ENCODE data around the gene NMB.
A peak's percentile ranks its signal among the peaks of the same experiment; 100 is the strongest.

NMB gene

DNA sequence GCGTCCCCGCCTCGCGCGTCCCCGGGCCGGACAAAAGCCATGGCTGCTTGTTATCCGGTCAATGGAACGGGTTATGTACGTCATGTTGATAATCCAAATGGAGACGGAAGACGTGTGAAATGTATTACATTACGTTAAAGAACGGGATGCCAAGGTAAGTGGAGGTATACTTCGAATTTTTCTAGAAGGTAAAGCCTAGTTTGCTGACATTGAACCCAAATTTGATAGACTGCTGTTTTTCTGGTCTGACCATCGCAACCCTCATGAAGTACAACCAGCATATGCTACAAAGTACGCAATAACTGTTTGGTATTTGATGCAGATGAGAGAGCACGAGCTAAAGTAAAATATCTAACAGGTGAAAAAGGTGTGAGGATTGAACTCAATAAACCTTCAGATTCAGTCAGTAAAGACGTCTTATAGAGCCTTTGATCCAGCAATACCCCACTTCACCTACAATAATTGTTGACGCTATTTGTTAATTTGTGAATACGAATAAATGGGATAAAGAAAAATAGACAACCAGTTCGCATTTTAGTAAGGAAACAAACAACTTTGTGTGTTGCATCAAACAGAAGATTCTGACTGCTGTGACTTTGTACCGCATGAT, 23.7 kb downstream of the NMB start:
- no peak for DNase-seq (ENCODE audit: low read depth in 1 of 2, low spot score in 1 of 2)
- Histone ChIP-seq H3K4me3 (replicated peaks; ENCODE audit: insufficient read depth, low read length) (peak overlapping the region; percentile 62), H3K27me3 (ENCODE audit: insufficient read depth, poor library complexity, severe bottlenecking) (no peaks in the 10 kb centered on the region), H3K27ac (replicated peaks) (0 out of 2 replicates have a peak overlapping the region, but pooled peaks have one; percentile 18)
- TF ChIP-seq POLR2AphosphoS5 (IDR thresholded peaks at IDR 0.05; ENCODE audit: low read depth) (no peak), CTCF (IDR thresholded peaks at IDR 0.05; ENCODE audit: insufficient read depth, low read length) (no peak), GABPA (IDR thresholded peaks at IDR 0.05; ENCODE audit: low read depth) (no peak), SPI1 (IDR thresholded peaks at IDR 0.05; ENCODE audit: borderline replicate concordance, low read depth) (no peak)
- TF ChIP-seq, protein P1, sequence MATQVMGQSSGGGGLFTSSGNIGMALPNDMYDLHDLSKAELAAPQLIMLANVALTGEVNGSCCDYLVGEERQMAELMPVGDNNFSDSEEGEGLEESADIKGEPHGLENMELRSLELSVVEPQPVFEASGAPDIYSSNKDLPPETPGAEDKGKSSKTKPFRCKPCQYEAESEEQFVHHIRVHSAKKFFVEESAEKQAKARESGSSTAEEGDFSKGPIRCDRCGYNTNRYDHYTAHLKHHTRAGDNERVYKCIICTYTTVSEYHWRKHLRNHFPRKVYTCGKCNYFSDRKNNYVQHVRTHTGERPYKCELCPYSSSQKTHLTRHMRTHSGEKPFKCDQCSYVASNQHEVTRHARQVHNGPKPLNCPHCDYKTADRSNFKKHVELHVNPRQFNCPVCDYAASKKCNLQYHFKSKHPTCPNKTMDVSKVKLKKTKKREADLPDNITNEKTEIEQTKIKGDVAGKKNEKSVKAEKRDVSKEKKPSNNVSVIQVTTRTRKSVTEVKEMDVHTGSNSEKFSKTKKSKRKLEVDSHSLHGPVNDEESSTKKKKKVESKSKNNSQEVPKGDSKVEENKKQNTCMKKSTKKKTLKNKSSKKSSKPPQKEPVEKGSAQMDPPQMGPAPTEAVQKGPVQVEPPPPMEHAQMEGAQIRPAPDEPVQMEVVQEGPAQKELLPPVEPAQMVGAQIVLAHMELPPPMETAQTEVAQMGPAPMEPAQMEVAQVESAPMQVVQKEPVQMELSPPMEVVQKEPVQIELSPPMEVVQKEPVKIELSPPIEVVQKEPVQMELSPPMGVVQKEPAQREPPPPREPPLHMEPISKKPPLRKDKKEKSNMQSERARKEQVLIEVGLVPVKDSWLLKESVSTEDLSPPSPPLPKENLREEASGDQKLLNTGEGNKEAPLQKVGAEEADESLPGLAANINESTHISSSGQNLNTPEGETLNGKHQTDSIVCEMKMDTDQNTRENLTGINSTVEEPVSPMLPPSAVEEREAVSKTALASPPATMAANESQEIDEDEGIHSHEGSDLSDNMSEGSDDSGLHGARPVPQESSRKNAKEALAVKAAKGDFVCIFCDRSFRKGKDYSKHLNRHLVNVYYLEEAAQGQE (IDR thresholded peaks at IDR 0.05; ENCODE audit: insufficient replicate concordance, low read depth): no peak

- peak overlapping the region; percentile 62 for H3K4me3 ChIP-seq (replicated peaks; ENCODE audit: insufficient read depth, low read length)
- H3K27ac ChIP-seq (replicated peaks): peak overlapping the region; percentile 70
- TF ChIP-seq, protein P1 (IDR thresholded peaks at IDR 0.05; ENCODE audit: insufficient replicate concordance, low read depth): no peak
- no peaks in the 10 kb centered on the region for H3K27me3 ChIP-seq (ENCODE audit: insufficient read depth, poor library complexity, severe bottlenecking)
- peak; percentile 35 to 77 for DNase-seq (ENCODE audit: low read depth in 1 of 2, low spot score in 1 of 2)
These were observed 24.4 kb downstream of the NMB start for GRCh38 chr15:84633311-84634227.

DNA sequence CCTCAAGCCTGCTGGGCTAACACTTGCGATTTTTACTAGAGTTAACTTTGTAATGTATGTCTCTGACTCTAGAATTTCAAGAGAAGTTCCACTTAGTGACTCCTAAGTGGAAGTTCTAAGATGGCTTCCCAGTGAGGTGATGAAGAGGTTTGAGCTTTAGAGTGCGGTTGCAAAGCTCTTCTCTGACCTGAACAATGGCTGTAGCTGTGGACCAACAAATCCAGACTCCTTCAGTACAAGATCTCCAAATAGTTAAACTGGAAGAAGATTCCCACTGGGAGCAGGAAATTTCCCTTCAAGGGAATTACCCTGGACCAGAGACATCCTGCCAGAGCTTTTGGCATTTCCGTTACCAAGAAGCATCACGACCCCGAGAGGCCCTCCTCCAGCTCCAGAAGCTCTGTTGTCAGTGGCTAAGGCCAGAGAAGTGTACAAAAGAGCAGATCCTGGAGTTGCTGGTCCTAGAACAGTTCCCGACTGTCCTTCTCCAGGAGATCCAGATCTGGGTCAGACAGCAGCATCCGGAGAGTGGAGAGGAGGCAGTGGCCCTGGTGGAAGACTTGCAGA, 26.2 kb downstream of the NMB start:
- DNase-seq (ENCODE audit: low read depth in 1 of 2, low spot score in 1 of 2): no peak
- Histone ChIP-seq H3K27ac (replicated peaks) (peak overlapping the region; percentile 77), H3K27me3 (ENCODE audit: insufficient read depth, poor library complexity, severe bottlenecking) (no peaks in the 10 kb centered on the region), H3K4me3 (replicated peaks; ENCODE audit: insufficient read depth, low read length) (peak overlapping the region; percentile 66)
- TF ChIP-seq CTCF (IDR thresholded peaks at IDR 0.05; ENCODE audit: insufficient read depth, low read length) (no peak), POLR2AphosphoS5 (IDR thresholded peaks at IDR 0.05; ENCODE audit: low read depth) (no peak), GABPA (IDR thresholded peaks at IDR 0.05; ENCODE audit: low read depth) (no peak), SPI1 (IDR thresholded peaks at IDR 0.05; ENCODE audit: borderline replicate concordance, low read depth) (no peak)
- TF ChIP-seq, protein P1 (IDR thresholded peaks at IDR 0.05; ENCODE audit: insufficient replicate concordance, low read depth): no peak

All from HL-60 (cell line).